Measurements from ENCODE around the gene DPP6. TPM values are rescaled to one million over a fixed set of nuclear protein-coding genes. Genes with fewer than 3 reads are reported as not detected.

The DPP6 gene
- polyA plus RNA-seq, 1 of the 3 experiments (the other 2 are of a cell fraction) = not detected

DNA sequence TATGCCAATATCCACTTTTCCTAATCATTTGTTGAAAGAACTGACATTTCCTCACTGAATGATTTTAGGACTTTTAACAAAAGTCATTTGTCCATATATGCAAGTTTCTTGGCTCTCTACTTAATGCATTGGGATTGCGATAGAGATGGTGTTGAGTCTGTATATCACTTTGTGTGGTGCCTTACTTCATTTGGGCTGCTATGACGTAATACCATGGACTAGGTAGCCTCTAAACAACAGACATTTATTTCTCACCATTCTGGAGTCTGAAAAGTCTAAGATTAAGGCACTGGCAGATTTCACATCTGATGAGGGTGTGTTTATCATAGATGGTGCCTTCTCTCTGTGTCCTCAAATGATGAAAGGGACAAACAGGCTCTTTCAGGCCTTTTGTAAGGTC lies 342.6 kb downstream of the DPP6 start (continued):
- TF ChIP-seq GABPA (IDR thresholded peaks at IDR 0.05; ENCODE audit: low read depth) (no peak), MEF2A (IDR thresholded peaks at IDR 0.05; ENCODE audit: borderline replicate concordance, low read depth) (no peak), USF1 (IDR thresholded peaks at IDR 0.05; ENCODE audit: borderline replicate concordance, low read depth) (no peak), ELF1 (IDR thresholded peaks at IDR 0.05) (no peak)

- Histone ChIP-seq H2AFZ (ENCODE audit: low read depth) (no peak overlapping the region), H3K4me2 (no peak overlapping the region), H3K36me3 (replicated peaks in 1 of 2; ENCODE audit: control insufficient read depth in 1 of 2, insufficient read depth in 2 of 2, low read length in 1 of 2) (no peaks in the 10 kb centered on the region), H3K27ac (ENCODE audit: low read depth in 2 of 2, low read length in 1 of 2) (no peak overlapping the region), H4K20me1 (ENCODE audit: insufficient read depth) (no peaks in the 10 kb centered on the region), H3K79me2 (ENCODE audit: insufficient read depth) (no peaks in the 10 kb centered on the region), H3K9ac (no peak overlapping the region), H3K27me3 (ENCODE audit: insufficient read depth) (no peaks in the 10 kb centered on the region), H3K4me1 (ENCODE audit: control insufficient read depth in 1 of 2, insufficient read depth in 2 of 2, low read depth in 1 of 2, low read length in 1 of 2) (no peaks in the 10 kb centered on the region; a peak in 1 of 4 replicates), H3K9me3 (no peaks in the 10 kb centered on the region), H3F3A (replicated peaks; ENCODE audit: insufficient read depth) (no peaks in the 10 kb centered on the region), H3K9me2 (no peaks in the 10 kb centered on the region), H3K4me3 (ENCODE audit: low read depth in 2 of 2, low read length in 1 of 2) (no peak overlapping the region)
- ChIA-PET POLR2A (no interaction called here), CTCF (no interaction called here)
- whole genome bisulfite sequencing (ENCODE audit: low lambda C conversion rate) = 24% methylated on average over 8 of the region's 8 CpGs
- no peak for TF ChIP-seq EZH2phosphoT487 (IDR thresholded peaks at IDR 0.05; ENCODE audit: borderline replicate concordance, low read depth)
- no peak for DNase-seq
Observed at GRCh38 chr7:154406312-154406711, 354.1 kb downstream of the DPP6 start.

- H3K4me3 ChIP-seq (ENCODE audit: low read depth in 2 of 2, low read length in 1 of 2) = no peak overlapping the region
- 19% methylated on average over 5 of the region's 5 CpGs for WGBS (ENCODE audit: low lambda C conversion rate)
- no peaks in the 10 kb centered on the region; a peak in 1 of 4 replicates for H3K4me1 ChIP-seq (ENCODE audit: control insufficient read depth in 1 of 2, insufficient read depth in 2 of 2, low read depth in 1 of 2, low read length in 1 of 2)
- DNase-seq = no peak
- H3K36me3 ChIP-seq (replicated peaks in 1 of 2; ENCODE audit: control insufficient read depth in 1 of 2, insufficient read depth in 2 of 2, low read length in 1 of 2) = no peaks in the 10 kb centered on the region
- H3K79me2 ChIP-seq (ENCODE audit: insufficient read depth) = no peaks in the 10 kb centered on the region
- ChIA-PET POLR2A (no interaction called here), CTCF (no interaction called here)
- no peaks in the 10 kb centered on the region for H4K20me1 ChIP-seq (ENCODE audit: insufficient read depth)
- no peak overlapping the region for H3K4me2 ChIP-seq
- no peaks in the 10 kb centered on the region for H3K9me2 ChIP-seq
- no peaks in the 10 kb centered on the region for H3F3A ChIP-seq (replicated peaks; ENCODE audit: insufficient read depth)
- no peak overlapping the region for H3K27ac ChIP-seq (ENCODE audit: low read depth in 2 of 2, low read length in 1 of 2)
- no peaks in the 10 kb centered on the region; the same call in 1 of the 2 replicates for H3K9me3 ChIP-seq
- TF ChIP-seq USF1 (IDR thresholded peaks at IDR 0.05; ENCODE audit: borderline replicate concordance, low read depth) = no peak
- TF ChIP-seq, protein P1, sequence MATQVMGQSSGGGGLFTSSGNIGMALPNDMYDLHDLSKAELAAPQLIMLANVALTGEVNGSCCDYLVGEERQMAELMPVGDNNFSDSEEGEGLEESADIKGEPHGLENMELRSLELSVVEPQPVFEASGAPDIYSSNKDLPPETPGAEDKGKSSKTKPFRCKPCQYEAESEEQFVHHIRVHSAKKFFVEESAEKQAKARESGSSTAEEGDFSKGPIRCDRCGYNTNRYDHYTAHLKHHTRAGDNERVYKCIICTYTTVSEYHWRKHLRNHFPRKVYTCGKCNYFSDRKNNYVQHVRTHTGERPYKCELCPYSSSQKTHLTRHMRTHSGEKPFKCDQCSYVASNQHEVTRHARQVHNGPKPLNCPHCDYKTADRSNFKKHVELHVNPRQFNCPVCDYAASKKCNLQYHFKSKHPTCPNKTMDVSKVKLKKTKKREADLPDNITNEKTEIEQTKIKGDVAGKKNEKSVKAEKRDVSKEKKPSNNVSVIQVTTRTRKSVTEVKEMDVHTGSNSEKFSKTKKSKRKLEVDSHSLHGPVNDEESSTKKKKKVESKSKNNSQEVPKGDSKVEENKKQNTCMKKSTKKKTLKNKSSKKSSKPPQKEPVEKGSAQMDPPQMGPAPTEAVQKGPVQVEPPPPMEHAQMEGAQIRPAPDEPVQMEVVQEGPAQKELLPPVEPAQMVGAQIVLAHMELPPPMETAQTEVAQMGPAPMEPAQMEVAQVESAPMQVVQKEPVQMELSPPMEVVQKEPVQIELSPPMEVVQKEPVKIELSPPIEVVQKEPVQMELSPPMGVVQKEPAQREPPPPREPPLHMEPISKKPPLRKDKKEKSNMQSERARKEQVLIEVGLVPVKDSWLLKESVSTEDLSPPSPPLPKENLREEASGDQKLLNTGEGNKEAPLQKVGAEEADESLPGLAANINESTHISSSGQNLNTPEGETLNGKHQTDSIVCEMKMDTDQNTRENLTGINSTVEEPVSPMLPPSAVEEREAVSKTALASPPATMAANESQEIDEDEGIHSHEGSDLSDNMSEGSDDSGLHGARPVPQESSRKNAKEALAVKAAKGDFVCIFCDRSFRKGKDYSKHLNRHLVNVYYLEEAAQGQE (IDR thresholded peaks at IDR 0.05; ENCODE audit: low read depth, low read length) = peak; percentile 86
- no peak overlapping the region for H3K9ac ChIP-seq
- H3K27me3 ChIP-seq (ENCODE audit: insufficient read depth) = no peaks in the 10 kb centered on the region
- no peak overlapping the region for H2AFZ ChIP-seq (ENCODE audit: low read depth)
Observed at GRCh38 chr7:154409703-154410311, 357.6 kb downstream of the DPP6 start.
